GM19099 (cell line): Measurements from ENCODE around the gene DNER.

ENCODE experiments used
- POLR2A ChIP-seq: IDR thresholded peaks from 3 replicates; pipeline ENCODE4 v1.6.1; 2011; ENCODE audit warnings: low read depth; ENCODE audit not compliant: insufficient read length; ENCODE audit errors: extremely low read depth

DNER gene

DNA sequence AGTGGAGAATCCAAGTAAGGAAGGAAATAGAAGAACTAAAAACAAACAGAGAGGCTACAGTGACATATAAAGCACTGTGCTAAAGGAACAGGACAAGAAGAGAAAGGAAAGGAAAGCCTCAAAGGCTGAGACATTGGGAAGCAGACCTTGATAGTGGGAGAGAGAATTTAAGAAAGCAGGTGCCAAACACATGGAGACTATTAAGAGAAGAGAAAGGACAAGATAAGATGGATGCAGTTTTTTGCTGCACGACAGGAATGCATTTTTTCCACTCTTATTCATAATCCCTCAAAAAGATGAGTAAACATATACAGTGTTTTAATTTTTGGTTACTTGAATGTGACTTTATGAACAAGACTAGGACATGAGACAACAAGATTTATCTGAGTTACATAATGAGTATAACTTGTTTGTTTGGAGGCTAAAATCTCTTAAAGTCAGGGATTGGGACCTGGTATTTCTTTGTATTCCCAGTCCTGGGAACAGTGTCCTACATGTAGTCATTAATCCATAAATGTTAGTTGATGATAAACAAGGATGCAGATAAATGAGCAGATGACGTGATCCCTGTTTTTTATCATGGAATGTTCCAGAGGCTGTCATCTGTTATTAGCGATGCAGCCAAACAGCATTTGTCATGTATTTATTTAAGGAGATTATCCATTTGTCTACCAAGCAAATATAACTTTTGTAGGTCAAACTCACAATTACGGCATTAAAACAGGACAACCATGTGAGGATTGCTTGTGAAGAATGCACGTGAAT is 141.7 kb downstream of the DNER start:
- no peak for TF ChIP-seq POLR2A

DNA sequence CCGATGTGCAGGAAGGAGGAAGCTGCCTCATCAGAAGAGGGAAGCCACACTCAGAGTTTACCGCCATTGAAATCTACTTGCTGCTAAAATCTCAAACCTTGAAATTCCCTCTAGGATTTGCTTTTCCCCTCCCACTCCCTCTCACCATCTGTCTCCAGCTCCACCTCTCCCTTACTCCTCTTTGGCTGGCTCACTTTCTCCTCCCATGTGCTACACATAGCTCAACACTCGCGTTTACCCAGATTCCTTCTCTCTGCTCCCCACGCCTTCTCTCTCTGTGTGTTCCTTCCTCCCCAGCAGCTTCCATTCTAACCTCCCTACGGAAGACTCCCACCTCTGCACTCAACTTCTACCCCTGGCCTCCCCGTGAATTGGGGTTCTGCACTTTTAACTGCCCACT is 143.1 kb downstream of the DNER start:
- TF ChIP-seq POLR2A, result no peak

DNA sequence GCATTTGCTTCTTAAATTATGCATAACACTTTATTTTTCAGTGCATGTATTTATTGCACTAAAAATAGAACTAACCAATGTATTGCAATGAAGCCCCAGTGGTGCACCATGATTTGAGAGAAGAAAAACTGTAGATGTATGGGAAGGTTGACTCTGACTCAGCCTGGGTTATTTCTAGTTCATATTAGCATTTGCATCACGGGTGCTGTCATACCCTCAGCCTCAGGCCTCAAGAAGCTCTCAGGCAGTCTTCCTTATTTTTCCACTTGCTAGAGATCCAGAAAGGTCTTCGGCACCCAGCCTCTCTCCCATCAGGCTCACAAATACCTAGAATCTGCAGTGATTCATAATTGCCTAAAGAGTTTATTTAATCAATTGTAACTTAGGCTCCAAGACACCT is 148.0 kb downstream of the DNER start:
- no peak for TF ChIP-seq POLR2A

DNA sequence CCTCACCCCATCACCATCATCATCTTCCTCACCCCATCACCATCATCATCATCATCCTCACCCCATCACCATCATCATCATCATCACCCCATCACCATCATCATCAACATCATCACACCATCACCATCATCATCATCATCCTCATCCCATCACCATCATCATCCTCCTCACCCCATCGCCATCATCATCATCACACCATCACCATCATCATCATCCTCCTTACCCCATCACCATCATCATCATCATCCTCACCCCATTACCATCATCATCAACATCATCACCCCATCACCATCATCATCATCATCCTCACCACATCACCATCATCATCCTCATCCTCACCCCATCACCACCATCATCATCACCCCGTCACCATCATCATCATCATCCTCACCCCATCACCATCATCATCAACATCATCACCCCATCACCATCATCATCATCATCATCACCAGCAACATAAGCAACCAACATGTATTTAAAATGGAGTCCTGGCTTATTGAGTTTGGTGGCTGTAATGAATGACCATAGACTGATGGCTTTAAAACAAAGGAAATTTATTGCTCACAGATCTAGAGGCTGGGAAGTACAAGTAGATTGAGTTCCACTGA is 150.0 kb downstream of the DNER start:
- no peak for TF ChIP-seq POLR2A

DNA sequence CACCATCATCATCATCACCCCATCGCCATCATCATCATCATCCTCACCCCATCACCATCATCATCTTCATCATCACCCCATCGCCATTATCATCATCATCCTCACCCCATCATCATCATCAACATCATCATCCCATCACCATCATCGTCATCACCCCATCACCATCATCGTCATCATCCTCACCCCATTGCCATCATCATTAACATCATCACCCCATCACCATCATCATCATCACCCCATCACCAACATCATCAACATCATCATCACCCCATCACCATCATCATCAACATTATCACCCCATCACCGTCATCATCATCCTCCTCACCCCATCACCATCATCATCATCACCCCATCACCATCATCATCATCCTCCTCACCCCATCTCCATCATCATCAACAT is 151.0 kb downstream of the DNER start:
- no peak for TF ChIP-seq POLR2A

DNA sequence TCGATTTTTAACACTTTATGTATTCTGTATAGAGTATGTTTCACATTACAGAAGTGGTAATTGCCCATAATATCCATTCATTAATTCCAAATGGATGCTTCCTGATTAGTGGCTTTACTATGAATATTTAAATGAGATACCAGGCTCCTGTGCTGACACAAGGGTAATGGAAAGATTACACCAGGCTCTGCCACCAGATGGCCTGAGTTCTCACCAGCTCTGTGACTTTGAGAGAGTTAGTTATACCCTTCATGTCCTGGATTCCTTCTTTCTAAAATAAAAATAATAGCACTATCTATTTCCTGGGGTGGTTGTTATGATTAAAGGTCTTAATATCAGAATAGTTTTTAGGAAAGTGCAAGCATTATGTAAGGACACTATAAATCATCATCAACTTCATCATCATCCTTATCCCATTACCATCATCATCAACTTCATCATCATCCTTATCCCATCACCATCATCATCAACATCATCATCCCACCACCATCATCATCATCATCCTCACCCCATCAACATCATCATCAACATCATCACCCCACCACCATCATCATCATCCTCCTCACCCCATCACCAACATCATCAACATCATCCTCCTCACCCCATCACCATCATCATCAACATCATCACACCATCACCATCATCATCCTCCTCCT is 151.8 kb downstream of the DNER start:
- TF ChIP-seq POLR2A, result no peak

DNA sequence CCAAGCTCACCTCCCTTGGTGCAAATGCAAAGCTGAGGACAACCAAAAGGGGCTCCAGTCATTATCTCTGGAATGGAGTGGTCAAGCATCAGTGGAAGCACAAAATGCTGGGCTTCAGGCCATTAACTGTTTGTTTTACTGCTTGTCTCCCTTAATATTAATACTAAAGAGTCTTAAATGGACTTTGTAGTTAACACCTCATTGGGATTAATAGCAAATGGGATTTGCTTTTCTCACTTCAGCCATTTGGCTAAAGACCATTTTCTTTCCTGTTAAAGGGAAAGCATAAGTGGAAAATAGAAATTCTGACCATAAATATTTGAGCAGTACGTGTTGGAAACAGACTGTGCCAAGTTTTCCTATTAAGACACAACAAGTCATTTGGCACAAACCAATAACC is 154.4 kb downstream of the DNER start:
- no peak for TF ChIP-seq POLR2A

DNA sequence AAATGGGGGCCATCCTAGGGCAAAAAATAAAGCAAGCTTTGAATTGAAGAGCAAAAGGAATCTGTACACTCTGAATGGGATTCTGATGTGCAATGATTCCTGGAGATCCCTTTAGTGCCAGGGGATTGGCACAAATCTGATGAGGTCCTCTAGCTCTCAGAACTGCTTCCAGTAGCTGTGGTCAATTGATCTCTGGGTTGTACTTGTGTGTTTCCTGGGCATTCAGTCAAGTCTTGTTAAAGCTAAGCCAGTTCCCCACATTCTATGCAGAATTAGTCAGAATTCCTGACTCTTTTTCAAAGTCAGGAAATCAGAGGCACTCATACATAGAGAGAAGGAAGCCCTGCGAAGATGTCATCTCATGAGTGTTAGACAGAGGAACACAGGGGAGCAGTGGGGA is 161.3 kb downstream of the DNER start:
- TF ChIP-seq POLR2A, result no peak

DNA sequence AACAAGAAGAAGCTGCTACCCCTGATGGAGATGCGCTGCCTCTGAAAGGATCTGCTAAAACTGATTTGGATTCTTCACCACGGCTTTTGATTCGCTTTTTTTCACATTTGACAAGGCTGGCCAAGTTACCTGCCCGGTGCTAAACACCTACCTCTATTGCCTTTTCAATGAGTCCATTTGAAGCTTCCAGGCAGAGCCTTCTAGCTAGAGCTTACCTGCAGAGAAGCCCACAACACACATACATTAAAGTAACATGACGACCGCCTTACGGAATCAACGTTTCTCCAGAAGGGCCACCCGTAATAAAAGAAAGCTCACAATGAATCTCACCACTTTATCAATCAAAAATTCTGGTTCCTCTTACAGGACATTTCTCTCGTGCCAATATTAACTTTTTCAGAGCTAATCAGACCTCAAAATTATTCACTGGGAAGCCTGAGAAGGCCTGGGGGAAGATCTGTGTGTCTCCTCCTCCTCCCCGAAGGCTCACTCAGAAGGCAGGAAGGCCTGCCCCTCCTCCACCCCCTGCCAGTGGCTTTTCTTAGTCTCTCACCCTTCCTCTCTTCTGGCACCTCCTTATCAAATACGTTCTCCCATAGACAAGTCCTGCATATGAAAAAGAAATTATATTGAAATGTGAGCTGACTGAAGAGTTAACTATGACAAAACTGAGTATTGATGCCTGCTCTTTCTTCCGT is 171.0 kb downstream of the DNER start:
- no peak for TF ChIP-seq POLR2A

DNA sequence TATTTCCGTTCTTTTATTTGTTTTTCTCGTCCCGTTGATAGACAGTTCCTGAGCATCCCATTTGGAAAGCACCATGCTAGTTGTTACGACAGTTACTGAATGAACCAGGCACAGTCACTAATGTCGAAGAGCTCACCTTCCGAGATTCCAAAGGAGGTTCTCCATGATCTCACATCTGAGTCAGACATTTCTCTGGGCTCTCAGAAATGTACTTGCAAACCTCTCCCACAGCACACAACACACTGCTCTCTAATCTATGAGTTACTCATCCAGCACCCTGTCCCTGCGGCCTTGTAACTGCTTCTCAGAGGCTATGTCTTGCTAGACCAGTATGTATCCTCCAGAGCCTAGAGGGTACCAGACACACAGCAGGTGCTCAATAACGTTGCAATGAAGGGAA is 174.7 kb downstream of the DNER start:
- no peak for TF ChIP-seq POLR2A

DNA sequence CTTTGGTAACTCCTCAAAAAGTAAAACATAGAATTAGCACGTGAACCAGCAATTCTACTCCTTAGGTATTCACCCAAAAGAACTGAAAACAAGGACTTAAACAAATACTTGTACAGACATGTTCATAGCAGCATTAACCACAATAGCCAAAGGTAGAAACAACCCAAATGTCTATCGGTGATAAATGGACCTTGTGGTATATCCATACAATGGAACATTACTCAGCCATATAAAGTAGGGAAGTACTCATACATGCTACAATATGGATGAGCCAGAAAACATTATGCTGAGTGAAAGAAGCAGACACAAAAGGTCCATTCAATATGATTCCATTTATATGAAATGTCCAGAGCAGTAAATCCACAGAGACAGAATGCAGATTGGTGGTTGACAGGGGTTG is 182.8 kb downstream of the DNER start:
- no peak for TF ChIP-seq POLR2A

DNA sequence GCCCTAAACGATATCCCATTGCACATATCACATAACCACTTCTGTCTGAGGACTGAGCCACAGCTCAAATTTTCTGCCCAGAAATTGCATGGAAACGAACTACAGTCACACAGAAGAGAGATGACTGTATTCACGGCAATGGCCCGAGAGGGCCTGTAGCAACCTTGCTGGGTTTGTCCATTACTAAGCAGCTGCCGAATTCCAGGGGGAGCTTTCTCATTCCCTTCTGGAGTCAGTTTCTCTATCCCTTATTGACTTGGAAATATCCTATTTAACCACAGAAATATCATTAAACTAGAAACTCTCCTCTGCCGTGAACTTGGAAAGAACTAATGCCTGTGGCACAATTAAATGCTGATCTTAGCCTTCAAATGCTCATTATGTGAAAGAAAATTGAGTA is 183.9 kb downstream of the DNER start:
- no peak for TF ChIP-seq POLR2A

DNA sequence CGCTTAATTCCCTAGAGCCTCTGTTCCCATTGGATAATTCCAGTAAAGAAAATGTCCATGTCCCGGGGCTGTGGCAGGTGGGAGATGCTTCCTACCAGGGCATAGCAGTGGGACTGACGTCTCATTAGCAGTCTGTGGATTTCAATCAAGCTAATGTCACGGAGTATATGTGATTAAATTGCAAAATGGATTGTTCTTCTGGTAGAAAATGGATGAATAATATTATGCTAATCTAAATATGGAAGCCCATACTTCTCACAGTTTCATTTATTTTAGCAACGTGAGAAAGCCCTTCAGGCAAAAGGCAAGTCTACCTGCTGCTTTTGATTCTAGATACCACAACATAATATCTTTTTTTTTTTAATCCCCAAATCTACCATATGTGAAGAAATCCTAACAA is 185.5 kb downstream of the DNER start:
- no peak for TF ChIP-seq POLR2A

DNA sequence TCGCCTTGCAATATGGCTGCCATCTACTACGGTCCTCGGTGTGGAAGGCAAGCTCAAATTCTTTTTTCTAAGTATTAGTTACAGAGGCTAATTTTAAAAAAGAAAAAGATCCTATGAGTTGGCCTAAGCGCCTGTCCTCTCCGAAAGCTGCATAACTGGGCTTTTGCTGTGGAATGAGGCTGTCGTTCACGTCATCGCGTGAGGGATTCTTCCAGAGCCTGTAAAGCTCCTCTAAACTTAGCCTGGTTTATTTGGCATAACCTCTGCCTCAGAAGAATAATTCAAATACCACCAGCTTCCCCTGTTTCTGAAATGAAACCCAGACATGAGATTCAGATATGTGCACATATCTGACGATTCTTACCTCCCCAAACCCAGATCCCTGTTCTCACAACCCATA is 187.4 kb downstream of the DNER start:
- TF ChIP-seq POLR2A, result no peak

DNA sequence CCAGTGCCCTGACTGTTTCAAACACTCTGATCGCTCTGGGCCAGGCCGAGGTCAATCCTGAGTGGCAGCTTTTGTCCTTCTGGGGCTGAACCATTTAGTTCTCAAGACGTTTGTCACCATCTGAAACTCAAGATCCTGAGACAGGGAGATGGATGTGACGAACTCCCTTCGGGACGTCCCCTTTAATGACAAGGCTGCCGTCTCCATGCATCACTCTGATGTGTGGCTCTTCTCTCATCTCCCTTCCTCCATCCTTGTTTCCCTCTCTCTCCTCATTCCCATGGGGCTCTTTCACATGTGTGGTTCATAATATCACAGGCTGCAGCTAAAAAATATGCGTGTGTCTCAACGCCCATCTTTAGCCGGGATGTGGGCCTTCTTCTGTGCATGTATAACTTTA is 189.6 kb downstream of the DNER start:
- no peak for TF ChIP-seq POLR2A

DNA sequence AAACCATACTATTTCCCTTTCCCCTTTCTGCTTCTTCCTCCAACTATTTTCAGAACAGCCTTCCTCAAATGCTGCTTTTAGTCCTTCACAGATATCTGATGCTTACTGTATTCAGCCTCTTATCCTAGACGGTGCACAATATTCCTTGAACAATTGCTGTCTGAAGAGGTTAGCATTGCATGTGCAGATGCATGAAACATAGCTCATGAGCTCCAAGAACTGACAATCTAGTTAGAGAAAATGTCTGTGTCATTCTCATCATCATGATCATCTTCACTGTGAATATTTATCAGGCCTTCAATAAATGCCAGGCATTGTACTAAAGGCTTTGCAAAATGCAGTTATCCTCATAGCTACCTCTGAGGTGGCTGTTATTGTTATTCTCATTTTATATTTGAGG is 190.7 kb downstream of the DNER start:
- no peak for TF ChIP-seq POLR2A
